ENCODE measurements around the gene SFXN4. TPM values are rescaled to one million over a fixed set of nuclear protein-coding genes. Genes with fewer than 3 reads are reported as not detected.

The SFXN4 gene
- total RNA-seq, 1 experiment from 2014 or later = 72.9 TPM

DNA sequence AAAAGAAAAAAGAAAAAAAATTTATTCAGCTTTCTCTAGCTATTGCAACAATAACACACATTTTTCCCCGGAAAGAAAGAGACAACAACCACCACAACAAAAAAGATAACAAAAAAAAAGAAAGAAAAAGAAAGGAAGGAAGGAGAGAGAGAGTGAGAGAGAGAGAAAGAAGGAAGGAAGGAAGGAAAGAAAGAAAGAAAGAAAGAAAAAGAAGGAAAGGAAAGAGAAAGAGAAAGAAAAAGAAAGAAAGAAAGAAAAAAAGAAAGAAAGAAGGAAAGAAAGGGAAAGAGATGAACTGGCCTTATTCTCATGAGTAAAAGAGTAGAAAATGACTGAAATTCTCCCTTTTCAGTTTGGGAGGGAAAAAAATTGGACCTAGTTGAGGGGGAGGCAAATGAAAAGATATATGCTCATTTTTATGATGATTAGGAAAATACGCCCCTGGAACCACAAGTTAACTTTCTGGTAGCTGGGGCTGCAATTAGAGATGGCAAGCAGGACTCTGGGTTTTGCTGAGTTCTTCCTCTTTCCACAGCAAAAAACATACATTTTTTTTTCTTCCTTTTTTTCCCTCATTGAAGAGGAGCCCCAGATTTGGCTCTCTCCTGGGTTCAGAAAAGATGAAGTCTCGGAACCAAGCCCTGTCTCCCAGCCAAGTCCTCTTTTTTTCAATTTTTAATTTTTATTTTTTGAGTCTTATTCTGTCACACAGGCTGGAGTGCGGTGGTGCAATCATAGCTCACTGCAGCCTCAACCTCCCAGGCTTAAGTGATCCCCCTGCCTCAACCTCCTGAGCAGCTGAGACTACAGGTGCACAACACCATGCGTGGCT, 25.7 kb upstream of the SFXN4 start:
- CTCF ChIA-PET = no interaction called here
- no TSS peak for BruUV-seq (replicated peaks)
- intact Hi-C loops (cut with micrococcal nuclease; ENCODE audit: unreplicated experiment) = no loop called here
- no peak overlapping the region for H3K27ac ChIP-seq (ENCODE audit: low read depth, low read length, poor library complexity, severe bottlenecking)
- no peaks in the 10 kb centered on the region for H3K4me1 ChIP-seq (ENCODE audit: insufficient read depth, low read length, poor library complexity, severe bottlenecking)
- no peak overlapping the region for H3K4me3 ChIP-seq (ENCODE audit: low read depth, low read length, poor library complexity, severe bottlenecking)
- no peaks in the 10 kb centered on the region for H3K36me3 ChIP-seq (ENCODE audit: insufficient read depth, low read length, poor library complexity, severe bottlenecking)
- DNase-seq (ENCODE audit: low spot score) = no peak
- POLR2A ChIA-PET (ENCODE audit: low non-redundant PET) = no interaction called here
- H3K27me3 ChIP-seq (replicated peaks; ENCODE audit: insufficient read depth, low read depth, low read length, poor library complexity) = no peaks in the 10 kb centered on the region
- TF ChIP-seq EZH2 (IDR thresholded peaks at IDR 0.05; ENCODE audit: borderline replicate concordance, low read depth, low read length, poor library complexity, severe bottlenecking) = no peak
- TF ChIP-seq, protein P1, sequence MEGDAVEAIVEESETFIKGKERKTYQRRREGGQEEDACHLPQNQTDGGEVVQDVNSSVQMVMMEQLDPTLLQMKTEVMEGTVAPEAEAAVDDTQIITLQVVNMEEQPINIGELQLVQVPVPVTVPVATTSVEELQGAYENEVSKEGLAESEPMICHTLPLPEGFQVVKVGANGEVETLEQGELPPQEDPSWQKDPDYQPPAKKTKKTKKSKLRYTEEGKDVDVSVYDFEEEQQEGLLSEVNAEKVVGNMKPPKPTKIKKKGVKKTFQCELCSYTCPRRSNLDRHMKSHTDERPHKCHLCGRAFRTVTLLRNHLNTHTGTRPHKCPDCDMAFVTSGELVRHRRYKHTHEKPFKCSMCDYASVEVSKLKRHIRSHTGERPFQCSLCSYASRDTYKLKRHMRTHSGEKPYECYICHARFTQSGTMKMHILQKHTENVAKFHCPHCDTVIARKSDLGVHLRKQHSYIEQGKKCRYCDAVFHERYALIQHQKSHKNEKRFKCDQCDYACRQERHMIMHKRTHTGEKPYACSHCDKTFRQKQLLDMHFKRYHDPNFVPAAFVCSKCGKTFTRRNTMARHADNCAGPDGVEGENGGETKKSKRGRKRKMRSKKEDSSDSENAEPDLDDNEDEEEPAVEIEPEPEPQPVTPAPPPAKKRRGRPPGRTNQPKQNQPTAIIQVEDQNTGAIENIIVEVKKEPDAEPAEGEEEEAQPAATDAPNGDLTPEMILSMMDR (conservative IDR thresholded peaks at IDR 0.05; ENCODE audit: low read depth, low read length) = no peak
- H3K9me3 ChIP-seq (ENCODE audit: low read depth, low read length, poor library complexity, severe bottlenecking) = no peaks in the 10 kb centered on the region

DNA sequence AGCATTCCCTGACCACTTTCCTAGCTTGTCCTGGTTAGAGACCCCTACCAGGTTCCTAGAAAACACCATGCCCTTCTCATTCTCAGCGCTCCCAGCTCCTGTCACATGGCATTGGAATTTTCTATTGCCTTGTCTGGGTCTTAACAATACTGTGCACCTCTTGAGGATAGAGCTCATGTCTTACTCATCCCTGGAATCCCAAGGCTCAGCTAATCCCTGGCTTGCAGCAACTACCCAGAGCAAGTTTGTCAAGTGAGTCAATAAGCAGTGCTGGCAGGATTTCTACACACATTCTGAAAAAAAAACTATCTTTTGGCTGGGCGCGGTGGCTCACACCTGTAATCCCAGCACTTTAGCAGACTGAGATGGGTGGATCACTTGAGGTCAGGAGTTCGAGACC, 24.8 kb upstream of the SFXN4 start:
- TF ChIP-seq EZH2 (IDR thresholded peaks at IDR 0.05; ENCODE audit: borderline replicate concordance, low read depth, low read length, poor library complexity, severe bottlenecking) = no peak
- TF ChIP-seq, protein P1 (conservative IDR thresholded peaks at IDR 0.05; ENCODE audit: low read depth, low read length) = no peak
- BruUV-seq (replicated peaks) = no TSS peak
- no peaks in the 10 kb centered on the region for H3K36me3 ChIP-seq (ENCODE audit: insufficient read depth, low read length, poor library complexity, severe bottlenecking)
- intact Hi-C loops (cut with micrococcal nuclease; ENCODE audit: unreplicated experiment) = no loop called here
- no peak for DNase-seq (ENCODE audit: low spot score)
- no peaks in the 10 kb centered on the region for H3K27me3 ChIP-seq (replicated peaks; ENCODE audit: insufficient read depth, low read depth, low read length, poor library complexity)
- POLR2A ChIA-PET (ENCODE audit: low non-redundant PET) = no interaction called here
- no peaks in the 10 kb centered on the region for H3K4me1 ChIP-seq (ENCODE audit: insufficient read depth, low read length, poor library complexity, severe bottlenecking)
- no peak overlapping the region for H3K4me3 ChIP-seq (ENCODE audit: low read depth, low read length, poor library complexity, severe bottlenecking)
- CTCF ChIA-PET = no interaction called here
- no peaks in the 10 kb centered on the region for H3K9me3 ChIP-seq (ENCODE audit: low read depth, low read length, poor library complexity, severe bottlenecking)
- H3K27ac ChIP-seq (ENCODE audit: low read depth, low read length, poor library complexity, severe bottlenecking) = no peak overlapping the region

DNA sequence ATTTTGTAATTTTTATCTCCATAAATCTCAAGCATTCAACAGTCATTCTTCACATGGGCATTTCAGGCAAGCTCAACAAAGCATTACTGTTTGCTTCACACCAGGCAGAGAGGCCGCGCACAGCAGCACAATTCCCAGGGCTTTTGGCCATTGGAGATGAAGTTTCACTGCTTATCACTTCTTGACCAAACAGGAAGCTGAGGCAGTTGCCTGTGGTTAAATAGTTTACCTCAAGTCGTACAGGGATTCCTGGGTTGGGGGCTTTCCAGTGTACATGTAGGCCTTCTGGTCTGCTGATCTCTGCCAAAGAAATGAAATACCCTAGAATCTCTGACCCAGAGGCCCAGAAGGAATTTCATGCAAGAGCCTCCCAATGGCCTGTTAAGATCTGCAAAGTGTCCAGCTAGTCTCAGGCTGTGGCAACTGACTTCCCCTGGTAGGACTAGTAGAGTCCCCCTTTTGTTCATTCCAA, 24.3 kb upstream of the SFXN4 start:
- Histone ChIP-seq H3K4me3 (ENCODE audit: low read depth, low read length, poor library complexity, severe bottlenecking) (no peak overlapping the region), H3K9me3 (ENCODE audit: low read depth, low read length, poor library complexity, severe bottlenecking) (no peaks in the 10 kb centered on the region), H3K27ac (ENCODE audit: low read depth, low read length, poor library complexity, severe bottlenecking) (no peak overlapping the region), H3K4me1 (ENCODE audit: insufficient read depth, low read length, poor library complexity, severe bottlenecking) (no peaks in the 10 kb centered on the region), H3K36me3 (ENCODE audit: insufficient read depth, low read length, poor library complexity, severe bottlenecking) (no peaks in the 10 kb centered on the region), H3K27me3 (replicated peaks; ENCODE audit: insufficient read depth, low read depth, low read length, poor library complexity) (no peaks in the 10 kb centered on the region)
- intact Hi-C loops (cut with micrococcal nuclease; ENCODE audit: unreplicated experiment) = no loop called here
- BruUV-seq (replicated peaks) = no TSS peak
- POLR2A ChIA-PET (ENCODE audit: low non-redundant PET) = no interaction called here
- CTCF ChIA-PET = no interaction called here
- DNase-seq (ENCODE audit: low spot score) = no peak
- no peak for TF ChIP-seq EZH2 (IDR thresholded peaks at IDR 0.05; ENCODE audit: borderline replicate concordance, low read depth, low read length, poor library complexity, severe bottlenecking)
- TF ChIP-seq, protein P1 (conservative IDR thresholded peaks at IDR 0.05; ENCODE audit: low read depth, low read length) = no peak
